Testis (tissue), 3 donors: ENCODE data around the gene IQSEC1. TPM values are rescaled to one million over a fixed set of nuclear protein-coding genes. Genes with fewer than 3 reads are reported as not detected.

ENCODE experiments used
- DNase-seq: peaks from one replicate; pipeline ENCODE4 v3.0.0-alpha.2; 2019
- H3K27ac ChIP-seq, 2 donors: fragments of 200-600 bp; sonication (generic); one replicate each; pipeline ENCODE4 v1.5.1; 2019
- H3K27me3 ChIP-seq: fragments of 200-600 bp; sonication (generic); one replicate; pipeline ENCODE4 v1.5.1; 2019
- H3K36me3 ChIP-seq: fragments of 200-600 bp; sonication (generic); one replicate; pipeline ENCODE4 v1.5.1; 2017; ENCODE audit warnings: low read depth; ENCODE audit errors: missing control alignments
- H3K4me1 ChIP-seq: fragments of 200-600 bp; sonication (generic); one replicate; pipeline ENCODE4 v1.5.1; 2019
- H3K4me3 ChIP-seq, 2 donors: fragments of 200-600 bp; sonication (generic); one replicate each; pipeline ENCODE4 v1.5.1; 2017 to 2019
- H3K9me3 ChIP-seq: fragments of 200-600 bp; sonication (generic); one replicate; pipeline ENCODE4 v1.5.1; 2017
- CTCF ChIP-seq, 3 experiments: fragments of 450-650 bp in 2 of 3; fragments of 200-600 bp in 1 of 3; sonication (generic) in 1 of 3; IDR thresholded peaks; one replicate each; pipeline ENCODE4 v1.5.1; 2016 to 2019; ENCODE audit warnings: antibody characterized with exemption in 3 of 3, mild to moderate bottlenecking in 2 of 3, moderate library complexity in 1 of 3
- POLR2A ChIP-seq: fragments of 450-650 bp; IDR thresholded peaks from one replicate; pipeline ENCODE4 v1.6.1; 2017; ENCODE audit warnings: antibody characterized with exemption, mild to moderate bottlenecking, moderate library complexity
- WGBS, 2 donors: methylation state at CpG; one replicate each; pipeline ENCODE4 v1.1.5; 2018; 5-methylcytosine and 5-hydroxymethylcytosine counted together
- intact Hi-C: fragments of 100-400 bp; cut with DNase I; formaldehyde crosslinking; loops from one replicate; pipeline ENCODE4 v1.15.1; 2023; ENCODE audit warnings: low total_unique reads
- polyA plus RNA-seq: library from polyadenylated mRNA; stranded (reverse); fragments of 350-450 nt; fragmentation: Illumina TruSeq; extraction: RNeasy Lipid Tissue Mini Kit (QIAGEN cat#74804); gene quantifications from one replicate; pipeline ENCODE4 v1.2.3, GENCODE V29; 2014; ENCODE audit warnings: low read depth, low replicate concordance; ENCODE audit not compliant: insufficient read depth
- total RNA-seq, 2 donors: library from RNA; depleted of rRNA; stranded (reverse); fragments of >200 nt; gene quantifications; one replicate each; pipeline ENCODE4 v1.2.3, GENCODE V29; 2016

IQSEC1 gene
- total and polyA plus RNA-seq, 3 donors from 2014 or later, result 32.9 to 89.4 (median 74.3) TPM

- Histone ChIP-seq H3K27ac (no peak overlapping the region), H3K36me3 (no peaks in the 10 kb centered on the region), H3K9me3 (no peaks in the 10 kb centered on the region), H3K4me3 (no peak overlapping the region), H3K4me1 (peaks cover 30% of the 10 kb centered on the region), H3K27me3 (no peaks in the 10 kb centered on the region)
- 68 to 84% methylated on average over 9 to 13 of the region's 13 CpGs for WGBS, 2 donors
- intact Hi-C loops, result no loop called here
- no peak for DNase-seq
- TF ChIP-seq POLR2A, result no peak
Measured at GRCh38 chr3:12932754-12933153, 140.5 kb downstream of the IQSEC1 start.

GRCh38 chr3:12932347-12932746, 140.9 kb downstream of the IQSEC1 start:
- H3K27me3 ChIP-seq, result no peaks in the 10 kb centered on the region
- no peaks in the 10 kb centered on the region for H3K36me3 ChIP-seq
- no peak overlapping the region for H3K27ac ChIP-seq
- TF ChIP-seq CTCF (IDR thresholded peaks at IDR 0.05), result no peak
- TF ChIP-seq POLR2A, result no peak
- intact Hi-C loops, result no loop called here
- H3K9me3 ChIP-seq, result no peaks in the 10 kb centered on the region
- H3K4me1 ChIP-seq, result peaks cover 26% of the 10 kb centered on the region
- 80 to 93% methylated on average over 10 of the region's 10 CpGs for WGBS, 2 donors
- no peak for DNase-seq
- no peak overlapping the region for H3K4me3 ChIP-seq

GRCh38 chr3:12931273-12931905, 141.8 kb downstream of the IQSEC1 start:
- 80% methylated on average over 9 to 14 of the region's 14 CpGs for WGBS, 2 donors
- no peaks in the 10 kb centered on the region for H3K27me3 ChIP-seq
- peaks cover 26% of the 10 kb centered on the region for H3K4me1 ChIP-seq
- no peak for DNase-seq
- H3K4me3 ChIP-seq, result no peak overlapping the region
- H3K36me3 ChIP-seq, result no peaks in the 10 kb centered on the region
- no peak overlapping the region for H3K27ac ChIP-seq
- intact Hi-C loops, result no loop called here
- TF ChIP-seq CTCF (IDR thresholded peaks at IDR 0.05) (no peak), POLR2A (no peak)
- H3K9me3 ChIP-seq, result no peaks in the 10 kb centered on the region

- Histone ChIP-seq H3K36me3 (no peaks in the 10 kb centered on the region), H3K4me1 (peaks cover 17% of the 10 kb centered on the region), H3K27me3 (no peaks in the 10 kb centered on the region), H3K27ac (no peak overlapping the region), H3K4me3 (no peak overlapping the region), H3K9me3 (no peaks in the 10 kb centered on the region)
- WGBS, 2 donors, result 82 to 90% methylated on average over 3 to 6 of the region's 6 CpGs
- TF ChIP-seq CTCF (IDR thresholded peaks at IDR 0.05), result no peak
- TF ChIP-seq POLR2A, result no peak
- no peak for DNase-seq
- intact Hi-C loops, result no loop called here
Measured at GRCh38 chr3:12929801-12930200, 143.4 kb downstream of the IQSEC1 start.

GRCh38 chr3:12926660-12927059, 146.6 kb downstream of the IQSEC1 start:
- TF ChIP-seq POLR2A (no peak), CTCF (IDR thresholded peaks at IDR 0.05) (no peak)
- WGBS, 2 donors, result 88 to 94% methylated on average over 5 to 7 of the region's 7 CpGs
- no peak overlapping the region for H3K27ac ChIP-seq
- intact Hi-C loops, result no loop called here
- H3K9me3 ChIP-seq, result no peaks in the 10 kb centered on the region
- no peak overlapping the region for H3K4me3 ChIP-seq
- no peak for DNase-seq
- H3K27me3 ChIP-seq, result no peaks in the 10 kb centered on the region
- H3K36me3 ChIP-seq, result no peaks in the 10 kb centered on the region
- no peaks in the 10 kb centered on the region for H3K4me1 ChIP-seq
